Measurements from ENCODE around the gene PSMG1.

GRCh38 chr21:39187141-39187540, 3.9 kb upstream of the PSMG1 start:
- TF ChIP-seq, protein P1, sequence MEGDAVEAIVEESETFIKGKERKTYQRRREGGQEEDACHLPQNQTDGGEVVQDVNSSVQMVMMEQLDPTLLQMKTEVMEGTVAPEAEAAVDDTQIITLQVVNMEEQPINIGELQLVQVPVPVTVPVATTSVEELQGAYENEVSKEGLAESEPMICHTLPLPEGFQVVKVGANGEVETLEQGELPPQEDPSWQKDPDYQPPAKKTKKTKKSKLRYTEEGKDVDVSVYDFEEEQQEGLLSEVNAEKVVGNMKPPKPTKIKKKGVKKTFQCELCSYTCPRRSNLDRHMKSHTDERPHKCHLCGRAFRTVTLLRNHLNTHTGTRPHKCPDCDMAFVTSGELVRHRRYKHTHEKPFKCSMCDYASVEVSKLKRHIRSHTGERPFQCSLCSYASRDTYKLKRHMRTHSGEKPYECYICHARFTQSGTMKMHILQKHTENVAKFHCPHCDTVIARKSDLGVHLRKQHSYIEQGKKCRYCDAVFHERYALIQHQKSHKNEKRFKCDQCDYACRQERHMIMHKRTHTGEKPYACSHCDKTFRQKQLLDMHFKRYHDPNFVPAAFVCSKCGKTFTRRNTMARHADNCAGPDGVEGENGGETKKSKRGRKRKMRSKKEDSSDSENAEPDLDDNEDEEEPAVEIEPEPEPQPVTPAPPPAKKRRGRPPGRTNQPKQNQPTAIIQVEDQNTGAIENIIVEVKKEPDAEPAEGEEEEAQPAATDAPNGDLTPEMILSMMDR (IDR thresholded peaks at IDR 0.05), result no peak
- TF ChIP-seq EP300 (IDR thresholded peaks at IDR 0.05), result no peak
